Stimulated activated CD8-positive, alpha-beta memory T cell treated with anti-CD3 and anti-CD28 coated beads, Interleukin-12 subunit alpha, Interleukin-12 subunit beta, amount 100 ng/mL, for 24 hours (primary cell): ENCODE data around the gene ACTC1.

ENCODE experiments used
- DNase-seq: peaks from one replicate; pipeline ENCODE4 v3.0.0-alpha.2; 2020; ENCODE audit errors: extremely low read depth

Gene ACTC1

GRCh38 chr15:34799149-34800101, 4.1 kb upstream of the ACTC1 start:
- DNase-seq = no peak

GRCh38 chr15:34796847-34797435, 1.6 kb upstream of the ACTC1 start:
- DNase-seq = no peak

GRCh38 chr15:34794590-34795206, 651 bp downstream of the ACTC1 start:
- no peak for DNase-seq

- no peak for DNase-seq
These were observed 1.4 kb downstream of the ACTC1 start for GRCh38 chr15:34793901-34794300.

- DNase-seq = no peak
These were observed 2.3 kb downstream of the ACTC1 start for GRCh38 chr15:34793071-34793470.

- DNase-seq = no peak
These were observed 3.6 kb downstream of the ACTC1 start for GRCh38 chr15:34791701-34792100.

- DNase-seq = no peak
These were observed 5.2 kb downstream of the ACTC1 start for GRCh38 chr15:34790121-34790520.

- DNase-seq = no peak
These were observed 6.0 kb downstream of the ACTC1 start for GRCh38 chr15:34789326-34789725.

GRCh38 chr15:34786206-34786605, 9.1 kb downstream of the ACTC1 start:
- DNase-seq = no peak

- no peak for DNase-seq
These were observed 11.4 kb downstream of the ACTC1 start for GRCh38 chr15:34783991-34784390.

GRCh38 chr15:34783431-34783830, 11.9 kb downstream of the ACTC1 start:
- DNase-seq = no peak

- no peak for DNase-seq
These were observed 12.4 kb downstream of the ACTC1 start for GRCh38 chr15:34782901-34783300.

- DNase-seq = no peak
These were observed 14.6 kb downstream of the ACTC1 start for GRCh38 chr15:34780725-34781124.

GRCh38 chr15:34776606-34777105, 18.7 kb downstream of the ACTC1 start:
- DNase-seq = no peak

- DNase-seq = no peak
These were observed 21.4 kb downstream of the ACTC1 start for GRCh38 chr15:34773917-34774316.

- DNase-seq = no peak
These were observed 22.3 kb downstream of the ACTC1 start for GRCh38 chr15:34773013-34773412.

- no peak for DNase-seq
These were observed 23.0 kb downstream of the ACTC1 start for GRCh38 chr15:34772312-34772711.

GRCh38 chr15:34769711-34770110, 25.6 kb downstream of the ACTC1 start:
- no peak for DNase-seq

- DNase-seq = no peak
These were observed 26.8 kb downstream of the ACTC1 start for GRCh38 chr15:34768530-34768929.

GRCh38 chr15:34765741-34766140, 29.6 kb downstream of the ACTC1 start:
- DNase-seq = no peak

- no peak for DNase-seq
These were observed 34.4 kb downstream of the ACTC1 start for GRCh38 chr15:34760909-34761308.

GRCh38 chr15:34759992-34760391, 35.4 kb downstream of the ACTC1 start:
- no peak for DNase-seq

- DNase-seq = no peak
These were observed 36.0 kb downstream of the ACTC1 start for GRCh38 chr15:34759347-34759746.
